GM12878 (cell line): ENCODE results near the gene C14orf119. TPM values are rescaled to one million over a fixed set of nuclear protein-coding genes. Genes with fewer than 3 reads are reported as not detected.

ENCODE experiments used
- CBFB ChIP-seq: IDR thresholded peaks from 2 replicates; pipeline ENCODE4 v1.6.1; 2016; ENCODE audit warnings: antibody characterized with exemption, low read depth
- EZH2 ChIP-seq: IDR thresholded peaks from 2 replicates; pipeline ENCODE4 v1.6.1; 2012; ENCODE audit warnings: low read depth, mild to moderate bottlenecking, control low read depth, inconsistent platforms, low read length, borderline replicate concordance; ENCODE audit not compliant: control insufficient read depth
- FOXM1 ChIP-seq: IDR thresholded peaks from 2 replicates; pipeline ENCODE4 v1.6.1; 2012; ENCODE audit warnings: low read depth, mild to moderate bottlenecking, inconsistent platforms, low read length, moderate library complexity
- HCFC1 ChIP-seq: fragments of 150-350 bp; IDR thresholded peaks from 2 replicates; pipeline ENCODE4 v1.6.1; 2014; ENCODE audit warnings: low read length
- MTA2 ChIP-seq: fragments of 450-650 bp; IDR thresholded peaks from 2 replicates; pipeline ENCODE4 v1.6.1; 2016; ENCODE audit warnings: low read depth, mild to moderate bottlenecking, moderate library complexity
- NFYA ChIP-seq: IDR thresholded peaks from 2 replicates; pipeline ENCODE4 v1.6.1; 2011; ENCODE audit warnings: low read depth, mild to moderate bottlenecking, low read length, improper control_type of control experiment, borderline replicate concordance
- NR2F1 ChIP-seq: fragments of 450-650 bp; conservative IDR thresholded peaks from 2 replicates; pipeline ENCODE4 v1.6.1; 2017; ENCODE audit warnings: mild to moderate bottlenecking
- NRF1 ChIP-seq: conservative IDR thresholded peaks from 2 replicates; pipeline ENCODE4 v1.6.1; 2011; ENCODE audit warnings: mild to moderate bottlenecking, low read depth, low read length, improper control_type of control experiment
- TBL1XR1 ChIP-seq: IDR thresholded peaks from 2 replicates; pipeline ENCODE4 v1.6.1; 2012; ENCODE audit warnings: low read depth, low read length, improper control_type of control experiment
- ZSCAN29 ChIP-seq: fragments of 450-650 bp; IDR thresholded peaks from 2 replicates; pipeline ENCODE4 v1.6.1; 2017; ENCODE audit warnings: mild to moderate bottlenecking, moderate library complexity
- polyA plus RNA-seq, 11 experiments: library from polyadenylated mRNA; depleted of rRNA in 4 of 11; unstranded in 6 of 11; stranded (reverse) in 5 of 11; fragments of >200 nt; fragmentation: Nextera tagmentation in 4 of 11; fragmentation: Illumina TruSeq in 1 of 11; extraction: Ambion mirVana in 4 of 11; extraction: Trizol in 1 of 11; gene quantifications; 1 replicate in 1 of 11; 2 replicates in 10 of 11; pipeline versions ENCODE4 v1.2.1 to v1.2.3, GENCODE V29; 2011 to 2016; ENCODE audit warnings: inconsistent platforms in 2 of 11, missing spikeins in 2 of 11, low read depth in 1 of 11
- total RNA-seq, 4 experiments: library from RNA; depleted of rRNA in 3 of 4; stranded (reverse); fragments of >200 nt in 3 of 4; fragmentation: Illumina TruSeq in 1 of 4; extraction: Trizol in 1 of 4; gene quantifications; 2 replicates each; pipeline versions ENCODE4 v1.2.1 to v1.2.3, GENCODE V29; 2013 to 2021
- TF ChIP-seq, protein P1 (sequence below): fragments of 450-650 bp; IDR thresholded peaks from 2 replicates; pipeline ENCODE4 v1.6.1; 2017; ENCODE audit warnings: low read depth, mild to moderate bottlenecking, moderate library complexity
- TF ChIP-seq, protein P2 (sequence below): fragments of 450-650 bp; IDR thresholded peaks from 2 replicates; pipeline ENCODE4 v1.6.1; 2018; ENCODE audit warnings: borderline replicate concordance, mild to moderate bottlenecking; ENCODE audit not compliant: partially characterized antibody
- TF ChIP-seq, protein P3 (sequence below): fragments of 450-650 bp; IDR thresholded peaks from 2 replicates; pipeline ENCODE4 v1.6.1; 2016; ENCODE audit warnings: mild to moderate bottlenecking
- TF ChIP-seq, protein P4 (sequence below), 3 experiments: IDR thresholded peaks in 2 of 3; conservative IDR thresholded peaks in 1 of 3; 2 replicates each; pipeline ENCODE4 v1.5.1; 2011; ENCODE audit warnings: low read depth in 3 of 3, low read length in 3 of 3, mild to moderate bottlenecking in 3 of 3, control low read depth in 2 of 3, moderate library complexity in 2 of 3, inconsistent platforms in 1 of 3, mixed read lengths in 1 of 3; ENCODE audit not compliant: control insufficient read depth in 2 of 3, insufficient read depth in 1 of 3; ENCODE audit errors: extremely low read depth in 1 of 3
- TF ChIP-seq, protein P5 (sequence below): IDR thresholded peaks from 2 replicates; pipeline ENCODE4 v1.6.1; 2011; ENCODE audit warnings: low read depth, low read length, improper control_type of control experiment, borderline replicate concordance
- TF ChIP-seq, protein P6 (sequence below): IDR thresholded peaks from 2 replicates; pipeline ENCODE4 v1.6.1; 2011; ENCODE audit warnings: borderline replicate concordance, low read depth, mild to moderate bottlenecking, moderate library complexity, mixed read lengths, low read length; ENCODE audit not compliant: insufficient read depth; ENCODE audit errors: extremely low read length
- TF ChIP-seq, protein P7 (sequence below): IDR thresholded peaks from 2 replicates; pipeline ENCODE4 v1.6.1; 2011; ENCODE audit warnings: mild to moderate bottlenecking, low read depth, low read length, moderate library complexity; ENCODE audit not compliant: insufficient replicate concordance

The C14orf119 gene
- total and polyA plus RNA-seq, 10 of the 15 experiments (the other 5 are each of a cell fraction or from before 2014, with no cell fraction given) = 32.3 to 228 (median 57.6) TPM

DNA sequence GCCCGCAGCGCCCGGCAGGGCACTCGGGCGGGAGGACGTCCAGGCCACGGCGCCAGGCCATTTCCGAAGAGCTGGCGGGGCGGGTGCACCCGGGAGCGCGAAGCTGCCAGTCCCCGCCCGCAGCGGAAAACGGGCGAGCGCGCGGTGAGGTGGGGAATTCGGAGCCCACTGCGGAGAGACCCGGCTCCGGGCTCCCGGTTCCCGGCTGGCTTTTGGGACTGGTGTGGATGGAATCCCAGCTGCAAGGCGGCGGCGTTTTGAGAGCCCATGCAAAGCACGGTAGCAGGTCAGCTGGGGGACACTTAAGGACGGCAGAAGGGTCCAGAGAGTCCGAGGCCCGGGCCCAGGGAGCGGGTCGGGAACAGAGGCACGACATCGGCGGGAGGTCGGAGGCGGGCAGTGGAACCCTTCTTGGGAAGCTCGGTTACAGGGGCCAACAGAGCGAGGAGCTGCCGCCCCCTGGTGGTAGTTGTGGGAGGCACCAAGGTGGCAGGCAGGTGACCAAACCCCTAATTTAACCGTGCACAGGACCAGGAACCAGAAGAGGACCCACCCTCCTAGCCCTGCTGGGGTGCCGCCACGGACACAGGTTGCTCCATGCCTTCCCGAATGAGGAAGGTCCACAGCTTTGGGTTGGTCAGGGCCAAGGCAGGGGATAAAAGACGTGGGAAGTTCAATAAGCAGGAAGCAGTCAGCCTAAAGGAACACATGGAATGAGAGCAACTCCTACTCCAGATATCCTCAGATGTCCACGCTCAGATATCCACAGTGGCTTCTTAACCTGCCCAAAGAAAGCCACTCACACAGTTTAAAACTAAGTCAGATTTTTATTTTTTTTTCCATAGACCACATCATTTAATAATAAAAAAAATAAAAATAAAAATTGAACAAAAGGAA is 37.3 kb upstream of the C14orf119 start (continued):
- TF ChIP-seq EZH2 (no peak), FOXM1 (peak; percentile 32; the same call in 1 of the 2 replicates), CBFB (no peak), ZSCAN29 (no peak), NRF1 (no peak), HCFC1 (no peak), NR2F1 (0 out of 2 replicates have a peak, but pooled peaks have one; percentile 33), TBL1XR1 (no peak), NFYA (no peak), MTA2 (no peak)
- TF ChIP-seq, protein P1, sequence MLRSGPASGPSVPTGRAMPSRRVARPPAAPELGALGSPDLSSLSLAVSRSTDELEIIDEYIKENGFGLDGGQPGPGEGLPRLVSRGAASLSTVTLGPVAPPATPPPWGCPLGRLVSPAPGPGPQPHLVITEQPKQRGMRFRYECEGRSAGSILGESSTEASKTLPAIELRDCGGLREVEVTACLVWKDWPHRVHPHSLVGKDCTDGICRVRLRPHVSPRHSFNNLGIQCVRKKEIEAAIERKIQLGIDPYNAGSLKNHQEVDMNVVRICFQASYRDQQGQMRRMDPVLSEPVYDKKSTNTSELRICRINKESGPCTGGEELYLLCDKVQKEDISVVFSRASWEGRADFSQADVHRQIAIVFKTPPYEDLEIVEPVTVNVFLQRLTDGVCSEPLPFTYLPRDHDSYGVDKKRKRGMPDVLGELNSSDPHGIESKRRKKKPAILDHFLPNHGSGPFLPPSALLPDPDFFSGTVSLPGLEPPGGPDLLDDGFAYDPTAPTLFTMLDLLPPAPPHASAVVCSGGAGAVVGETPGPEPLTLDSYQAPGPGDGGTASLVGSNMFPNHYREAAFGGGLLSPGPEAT = peak; percentile 43
- TF ChIP-seq, protein P2, sequence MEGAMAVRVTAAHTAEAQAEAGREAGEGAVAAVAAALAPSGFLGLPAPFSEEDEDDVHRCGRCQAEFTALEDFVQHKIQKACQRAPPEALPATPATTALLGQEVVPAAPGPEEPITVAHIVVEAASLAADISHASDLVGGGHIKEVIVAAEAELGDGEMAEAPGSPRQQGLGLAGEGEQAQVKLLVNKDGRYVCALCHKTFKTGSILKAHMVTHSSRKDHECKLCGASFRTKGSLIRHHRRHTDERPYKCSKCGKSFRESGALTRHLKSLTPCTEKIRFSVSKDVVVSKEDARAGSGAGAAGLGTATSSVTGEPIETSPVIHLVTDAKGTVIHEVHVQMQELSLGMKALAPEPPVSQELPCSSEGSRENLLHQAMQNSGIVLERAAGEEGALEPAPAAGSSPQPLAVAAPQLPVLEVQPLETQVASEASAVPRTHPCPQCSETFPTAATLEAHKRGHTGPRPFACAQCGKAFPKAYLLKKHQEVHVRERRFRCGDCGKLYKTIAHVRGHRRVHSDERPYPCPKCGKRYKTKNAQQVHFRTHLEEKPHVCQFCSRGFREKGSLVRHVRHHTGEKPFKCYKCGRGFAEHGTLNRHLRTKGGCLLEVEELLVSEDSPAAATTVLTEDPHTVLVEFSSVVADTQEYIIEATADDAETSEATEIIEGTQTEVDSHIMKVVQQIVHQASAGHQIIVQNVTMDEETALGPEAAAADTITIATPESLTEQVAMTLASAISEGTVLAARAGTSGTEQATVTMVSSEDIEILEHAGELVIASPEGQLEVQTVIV = no peak
- TF ChIP-seq, protein P3, sequence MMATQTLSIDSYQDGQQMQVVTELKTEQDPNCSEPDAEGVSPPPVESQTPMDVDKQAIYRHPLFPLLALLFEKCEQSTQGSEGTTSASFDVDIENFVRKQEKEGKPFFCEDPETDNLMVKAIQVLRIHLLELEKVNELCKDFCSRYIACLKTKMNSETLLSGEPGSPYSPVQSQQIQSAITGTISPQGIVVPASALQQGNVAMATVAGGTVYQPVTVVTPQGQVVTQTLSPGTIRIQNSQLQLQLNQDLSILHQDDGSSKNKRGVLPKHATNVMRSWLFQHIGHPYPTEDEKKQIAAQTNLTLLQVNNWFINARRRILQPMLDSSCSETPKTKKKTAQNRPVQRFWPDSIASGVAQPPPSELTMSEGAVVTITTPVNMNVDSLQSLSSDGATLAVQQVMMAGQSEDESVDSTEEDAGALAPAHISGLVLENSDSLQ = no peak
- TF ChIP-seq, protein P4, sequence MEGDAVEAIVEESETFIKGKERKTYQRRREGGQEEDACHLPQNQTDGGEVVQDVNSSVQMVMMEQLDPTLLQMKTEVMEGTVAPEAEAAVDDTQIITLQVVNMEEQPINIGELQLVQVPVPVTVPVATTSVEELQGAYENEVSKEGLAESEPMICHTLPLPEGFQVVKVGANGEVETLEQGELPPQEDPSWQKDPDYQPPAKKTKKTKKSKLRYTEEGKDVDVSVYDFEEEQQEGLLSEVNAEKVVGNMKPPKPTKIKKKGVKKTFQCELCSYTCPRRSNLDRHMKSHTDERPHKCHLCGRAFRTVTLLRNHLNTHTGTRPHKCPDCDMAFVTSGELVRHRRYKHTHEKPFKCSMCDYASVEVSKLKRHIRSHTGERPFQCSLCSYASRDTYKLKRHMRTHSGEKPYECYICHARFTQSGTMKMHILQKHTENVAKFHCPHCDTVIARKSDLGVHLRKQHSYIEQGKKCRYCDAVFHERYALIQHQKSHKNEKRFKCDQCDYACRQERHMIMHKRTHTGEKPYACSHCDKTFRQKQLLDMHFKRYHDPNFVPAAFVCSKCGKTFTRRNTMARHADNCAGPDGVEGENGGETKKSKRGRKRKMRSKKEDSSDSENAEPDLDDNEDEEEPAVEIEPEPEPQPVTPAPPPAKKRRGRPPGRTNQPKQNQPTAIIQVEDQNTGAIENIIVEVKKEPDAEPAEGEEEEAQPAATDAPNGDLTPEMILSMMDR (IDR thresholded peaks at IDR 0.05 in 2 of 3, conservative IDR thresholded peaks at IDR 0.05 in 1 of 3; ENCODE audit: control insufficient read depth in 2 of 3, extremely low read depth in 1 of 3, insufficient read depth in 1 of 3, low read depth in 3 of 3, low read length in 3 of 3) = peak; percentile 92 to 97 (median 96); a peak in 5 of 6 replicates
- TF ChIP-seq, protein P5, sequence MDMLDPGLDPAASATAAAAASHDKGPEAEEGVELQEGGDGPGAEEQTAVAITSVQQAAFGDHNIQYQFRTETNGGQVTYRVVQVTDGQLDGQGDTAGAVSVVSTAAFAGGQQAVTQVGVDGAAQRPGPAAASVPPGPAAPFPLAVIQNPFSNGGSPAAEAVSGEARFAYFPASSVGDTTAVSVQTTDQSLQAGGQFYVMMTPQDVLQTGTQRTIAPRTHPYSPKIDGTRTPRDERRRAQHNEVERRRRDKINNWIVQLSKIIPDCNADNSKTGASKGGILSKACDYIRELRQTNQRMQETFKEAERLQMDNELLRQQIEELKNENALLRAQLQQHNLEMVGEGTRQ = no peak; the same call in 1 of the 2 replicates
- TF ChIP-seq, protein P6, sequence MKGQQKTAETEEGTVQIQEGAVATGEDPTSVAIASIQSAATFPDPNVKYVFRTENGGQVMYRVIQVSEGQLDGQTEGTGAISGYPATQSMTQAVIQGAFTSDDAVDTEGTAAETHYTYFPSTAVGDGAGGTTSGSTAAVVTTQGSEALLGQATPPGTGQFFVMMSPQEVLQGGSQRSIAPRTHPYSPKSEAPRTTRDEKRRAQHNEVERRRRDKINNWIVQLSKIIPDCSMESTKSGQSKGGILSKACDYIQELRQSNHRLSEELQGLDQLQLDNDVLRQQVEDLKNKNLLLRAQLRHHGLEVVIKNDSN = no peak
- TF ChIP-seq, protein P7, sequence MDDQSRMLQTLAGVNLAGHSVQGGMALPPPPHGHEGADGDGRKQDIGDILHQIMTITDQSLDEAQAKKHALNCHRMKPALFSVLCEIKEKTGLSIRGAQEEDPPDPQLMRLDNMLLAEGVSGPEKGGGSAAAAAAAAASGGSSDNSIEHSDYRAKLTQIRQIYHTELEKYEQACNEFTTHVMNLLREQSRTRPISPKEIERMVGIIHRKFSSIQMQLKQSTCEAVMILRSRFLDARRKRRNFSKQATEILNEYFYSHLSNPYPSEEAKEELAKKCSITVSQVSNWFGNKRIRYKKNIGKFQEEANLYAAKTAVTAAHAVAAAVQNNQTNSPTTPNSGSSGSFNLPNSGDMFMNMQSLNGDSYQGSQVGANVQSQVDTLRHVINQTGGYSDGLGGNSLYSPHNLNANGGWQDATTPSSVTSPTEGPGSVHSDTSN = no peak
